ENCODE measurements around the gene VOPP1. TPM values are rescaled to one million over a fixed set of nuclear protein-coding genes. Genes with fewer than 3 reads are reported as not detected.
"Not testable (repeated sequence)": the region's sequence is repeated elsewhere in the genome, so short reads cannot be mapped to it uniquely, and the experiment has no call there.

Gene VOPP1
- total and polyA plus RNA-seq, 2 experiments from 2014 or later: 27.5 to 86.5 TPM

GRCh38 chr7:55514546-55515265, 57.6 kb downstream of the VOPP1 start:
- no peak overlapping the region for H3K4me3 ChIP-seq
- peaks cover 19% of the 10 kb centered on the region; the same call in 1 of the 2 replicates for H3K79me2 ChIP-seq (ENCODE audit: insufficient read depth)
- TF ChIP-seq EZH2phosphoT487 (IDR thresholded peaks at IDR 0.05; ENCODE audit: insufficient read depth, low read depth): no peak
- TF ChIP-seq EZH2 (IDR thresholded peaks at IDR 0.05; ENCODE audit: insufficient read depth, poor library complexity, severe bottlenecking): no peak
- no peaks in the 10 kb centered on the region for H3K9me3 ChIP-seq (ENCODE audit: low read depth)
- 89 to 98% methylated on average over 6 of the region's 6 CpGs for whole genome bisulfite sequencing, 2 experiments (ENCODE audit: low coverage in 1 of 2, low lambda C conversion rate in 2 of 2, missing lambda C conversion rate in 2 of 2)
- H4K20me1 ChIP-seq (ENCODE audit: insufficient read depth): no peaks in the 10 kb centered on the region
- no peak for DNase-seq
- no peak overlapping the region for H3K4me2 ChIP-seq (ENCODE audit: unreplicated experiment)
- no peak overlapping the region for H3K27ac ChIP-seq
- in situ Hi-C loops (cut with MboI): no loop called here
- H3K27me3 ChIP-seq (replicated peaks; ENCODE audit: insufficient read depth): no peaks in the 10 kb centered on the region
- no peaks in the 10 kb centered on the region for H3K36me3 ChIP-seq (ENCODE audit: low read depth)
- H3K9me2 ChIP-seq (ENCODE audit: insufficient read depth): no peaks in the 10 kb centered on the region
- H3F3A ChIP-seq (ENCODE audit: insufficient read depth): peaks cover 3% of the 10 kb centered on the region; the same call in 1 of the 2 replicates
- peaks cover 3% of the 10 kb centered on the region for H3K4me1 ChIP-seq (ENCODE audit: insufficient read depth)
- H3K9ac ChIP-seq: no peak overlapping the region
- no peak overlapping the region for H2AFZ ChIP-seq

DNA sequence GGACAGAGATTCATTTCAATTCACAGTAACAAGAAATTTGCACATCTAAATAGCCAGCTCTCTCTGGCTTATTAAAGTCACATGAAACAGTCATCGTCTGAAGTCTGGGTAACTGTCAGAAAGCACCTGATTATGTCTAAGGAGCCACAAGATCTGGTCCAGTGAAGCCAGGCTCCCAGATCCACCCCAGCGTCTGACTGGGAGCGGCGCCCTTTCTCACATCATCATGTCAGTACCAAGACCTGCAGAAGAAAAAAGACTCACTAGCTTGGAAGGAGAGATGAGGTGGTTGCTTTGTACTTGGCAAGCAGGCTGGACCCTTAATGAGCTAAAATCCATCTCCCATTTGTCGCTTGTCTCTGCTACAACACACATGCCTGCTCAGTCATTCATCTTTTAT, 58.4 kb downstream of the VOPP1 start:
- no peak overlapping the region for H2AFZ ChIP-seq
- no peaks in the 10 kb centered on the region for H3K36me3 ChIP-seq (ENCODE audit: low read depth)
- no peaks in the 10 kb centered on the region for H3K9me2 ChIP-seq (ENCODE audit: insufficient read depth)
- H3K4me1 ChIP-seq (ENCODE audit: insufficient read depth): peaks cover 12% of the 10 kb centered on the region
- TF ChIP-seq EZH2 (IDR thresholded peaks at IDR 0.05; ENCODE audit: insufficient read depth, poor library complexity, severe bottlenecking) (no peak), EZH2phosphoT487 (IDR thresholded peaks at IDR 0.05; ENCODE audit: insufficient read depth, low read depth) (no peak)
- peaks cover 11% of the 10 kb centered on the region; the same call in 1 of the 2 replicates for H3F3A ChIP-seq (ENCODE audit: insufficient read depth)
- no peak overlapping the region for H3K27ac ChIP-seq
- no peak overlapping the region for H3K9ac ChIP-seq
- DNase-seq: no peak
- no peak overlapping the region for H3K4me2 ChIP-seq (ENCODE audit: unreplicated experiment)
- no peak overlapping the region for H3K4me3 ChIP-seq
- no peaks in the 10 kb centered on the region for H3K27me3 ChIP-seq (replicated peaks; ENCODE audit: insufficient read depth)
- in situ Hi-C loops (cut with MboI): no loop called here
- peaks cover 11% of the 10 kb centered on the region; the same call in 1 of the 2 replicates for H3K79me2 ChIP-seq (ENCODE audit: insufficient read depth)
- H4K20me1 ChIP-seq (ENCODE audit: insufficient read depth): no peaks in the 10 kb centered on the region
- H3K9me3 ChIP-seq (ENCODE audit: low read depth): no peaks in the 10 kb centered on the region
- 91 to 92% methylated on average over 5 of the region's 5 CpGs for WGBS, 2 experiments (ENCODE audit: low coverage in 1 of 2, low lambda C conversion rate in 2 of 2, missing lambda C conversion rate in 2 of 2)

- Histone ChIP-seq H3K27ac (no peak overlapping the region), H3K9ac (no peak overlapping the region), H2AFZ (no peak overlapping the region), H3K27me3 (replicated peaks; ENCODE audit: insufficient read depth) (no peaks in the 10 kb centered on the region), H3K4me1 (ENCODE audit: insufficient read depth) (peaks cover 16% of the 10 kb centered on the region), H3F3A (ENCODE audit: insufficient read depth) (peaks cover 11% of the 10 kb centered on the region; the same call in 1 of the 2 replicates), H3K36me3 (ENCODE audit: low read depth) (no peaks in the 10 kb centered on the region), H3K9me3 (ENCODE audit: low read depth) (no peaks in the 10 kb centered on the region), H3K79me2 (ENCODE audit: insufficient read depth) (peaks cover 19% of the 10 kb centered on the region), H4K20me1 (ENCODE audit: insufficient read depth) (no peaks in the 10 kb centered on the region), H3K4me3 (no peak overlapping the region), H3K4me2 (ENCODE audit: unreplicated experiment) (no peak overlapping the region), H3K9me2 (ENCODE audit: insufficient read depth) (no peaks in the 10 kb centered on the region)
- no peak for DNase-seq
- TF ChIP-seq EZH2phosphoT487 (IDR thresholded peaks at IDR 0.05; ENCODE audit: insufficient read depth, low read depth) (no peak), EZH2 (IDR thresholded peaks at IDR 0.05; ENCODE audit: insufficient read depth, poor library complexity, severe bottlenecking) (no peak)
- in situ Hi-C loops (cut with MboI): no loop called here
- WGBS, 2 experiments (ENCODE audit: low coverage in 1 of 2, low lambda C conversion rate in 2 of 2, missing lambda C conversion rate in 2 of 2): 93 to 94% methylated on average over 5 to 10 of the region's 10 CpGs
These were observed 59.6 kb downstream of the VOPP1 start for GRCh38 chr7:55512635-55513191.

- no peak overlapping the region for H3K27ac ChIP-seq
- H3K9ac ChIP-seq: no peak overlapping the region
- H3K4me3 ChIP-seq: no peak overlapping the region
- no peak overlapping the region for H2AFZ ChIP-seq
- H3K27me3 ChIP-seq (replicated peaks; ENCODE audit: insufficient read depth): no peaks in the 10 kb centered on the region
- TF ChIP-seq EZH2phosphoT487 (IDR thresholded peaks at IDR 0.05; ENCODE audit: insufficient read depth, low read depth) (no peak), EZH2 (IDR thresholded peaks at IDR 0.05; ENCODE audit: insufficient read depth, poor library complexity, severe bottlenecking) (no peak)
- in situ Hi-C loops (cut with MboI): no loop called here
- no peaks in the 10 kb centered on the region for H3K36me3 ChIP-seq (ENCODE audit: low read depth)
- 91 to 93% methylated on average over 3 of the region's 3 CpGs for WGBS, 2 experiments (ENCODE audit: low coverage in 1 of 2, low lambda C conversion rate in 2 of 2, missing lambda C conversion rate in 2 of 2)
- H3K9me2 ChIP-seq (ENCODE audit: insufficient read depth): no peaks in the 10 kb centered on the region
- H3K79me2 ChIP-seq (ENCODE audit: insufficient read depth): peaks cover 32% of the 10 kb centered on the region
- H3F3A ChIP-seq (ENCODE audit: insufficient read depth): peaks cover 11% of the 10 kb centered on the region; the same call in 1 of the 2 replicates
- DNase-seq: no peak
- H3K9me3 ChIP-seq (ENCODE audit: low read depth): no peaks in the 10 kb centered on the region
- H3K4me2 ChIP-seq (ENCODE audit: unreplicated experiment): no peak overlapping the region
- no peaks in the 10 kb centered on the region for H4K20me1 ChIP-seq (ENCODE audit: insufficient read depth)
- H3K4me1 ChIP-seq (ENCODE audit: insufficient read depth): peaks cover 20% of the 10 kb centered on the region
These were observed 61.7 kb downstream of the VOPP1 start for GRCh38 chr7:55510621-55511020.

- H3K4me2 ChIP-seq (ENCODE audit: unreplicated experiment); H3K27me3 ChIP-seq (replicated peaks; ENCODE audit: insufficient read depth); H3K36me3 ChIP-seq (ENCODE audit: low read depth); H3K9me3 ChIP-seq (ENCODE audit: low read depth); H3K27ac ChIP-seq; H3K4me3 ChIP-seq; H3K9me2 ChIP-seq (ENCODE audit: insufficient read depth); DNase-seq; H2AFZ ChIP-seq; H3K9ac ChIP-seq; H4K20me1 ChIP-seq (ENCODE audit: insufficient read depth); in situ Hi-C loops (cut with MboI): not testable (repeated sequence)
- peaks cover 21% of the 10 kb centered on the region for H3K4me1 ChIP-seq (ENCODE audit: insufficient read depth)
- peaks cover 34% of the 10 kb centered on the region for H3K79me2 ChIP-seq (ENCODE audit: insufficient read depth)
- 100% methylated on average over 1 of the region's 1 CpG for WGBS, 2 experiments (ENCODE audit: low coverage in 1 of 2, low lambda C conversion rate in 2 of 2, missing lambda C conversion rate in 2 of 2)
- H3F3A ChIP-seq (ENCODE audit: insufficient read depth): peaks cover 11% of the 10 kb centered on the region; the same call in 1 of the 2 replicates
These were observed 62.1 kb downstream of the VOPP1 start for GRCh38 chr7:55510206-55510605.

All from GM23248 (cell line).